Nucleus accumbens (tissue), 56 donors: ENCODE data around the gene DOCK9.

Source experiments
- DNase-seq, 56 donors: peaks; one replicate each; lab custom pipeline; 2025; lab: John Stamatoyannopoulos, UW

Gene DOCK9, protein sequence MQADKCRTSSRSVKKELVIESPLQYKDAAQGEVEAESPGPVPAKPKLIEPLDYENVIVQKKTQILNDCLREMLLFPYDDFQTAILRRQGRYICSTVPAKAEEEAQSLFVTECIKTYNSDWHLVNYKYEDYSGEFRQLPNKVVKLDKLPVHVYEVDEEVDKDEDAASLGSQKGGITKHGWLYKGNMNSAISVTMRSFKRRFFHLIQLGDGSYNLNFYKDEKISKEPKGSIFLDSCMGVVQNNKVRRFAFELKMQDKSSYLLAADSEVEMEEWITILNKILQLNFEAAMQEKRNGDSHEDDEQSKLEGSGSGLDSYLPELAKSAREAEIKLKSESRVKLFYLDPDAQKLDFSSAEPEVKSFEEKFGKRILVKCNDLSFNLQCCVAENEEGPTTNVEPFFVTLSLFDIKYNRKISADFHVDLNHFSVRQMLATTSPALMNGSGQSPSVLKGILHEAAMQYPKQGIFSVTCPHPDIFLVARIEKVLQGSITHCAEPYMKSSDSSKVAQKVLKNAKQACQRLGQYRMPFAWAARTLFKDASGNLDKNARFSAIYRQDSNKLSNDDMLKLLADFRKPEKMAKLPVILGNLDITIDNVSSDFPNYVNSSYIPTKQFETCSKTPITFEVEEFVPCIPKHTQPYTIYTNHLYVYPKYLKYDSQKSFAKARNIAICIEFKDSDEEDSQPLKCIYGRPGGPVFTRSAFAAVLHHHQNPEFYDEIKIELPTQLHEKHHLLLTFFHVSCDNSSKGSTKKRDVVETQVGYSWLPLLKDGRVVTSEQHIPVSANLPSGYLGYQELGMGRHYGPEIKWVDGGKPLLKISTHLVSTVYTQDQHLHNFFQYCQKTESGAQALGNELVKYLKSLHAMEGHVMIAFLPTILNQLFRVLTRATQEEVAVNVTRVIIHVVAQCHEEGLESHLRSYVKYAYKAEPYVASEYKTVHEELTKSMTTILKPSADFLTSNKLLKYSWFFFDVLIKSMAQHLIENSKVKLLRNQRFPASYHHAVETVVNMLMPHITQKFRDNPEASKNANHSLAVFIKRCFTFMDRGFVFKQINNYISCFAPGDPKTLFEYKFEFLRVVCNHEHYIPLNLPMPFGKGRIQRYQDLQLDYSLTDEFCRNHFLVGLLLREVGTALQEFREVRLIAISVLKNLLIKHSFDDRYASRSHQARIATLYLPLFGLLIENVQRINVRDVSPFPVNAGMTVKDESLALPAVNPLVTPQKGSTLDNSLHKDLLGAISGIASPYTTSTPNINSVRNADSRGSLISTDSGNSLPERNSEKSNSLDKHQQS (N-terminal part only)

DNA sequence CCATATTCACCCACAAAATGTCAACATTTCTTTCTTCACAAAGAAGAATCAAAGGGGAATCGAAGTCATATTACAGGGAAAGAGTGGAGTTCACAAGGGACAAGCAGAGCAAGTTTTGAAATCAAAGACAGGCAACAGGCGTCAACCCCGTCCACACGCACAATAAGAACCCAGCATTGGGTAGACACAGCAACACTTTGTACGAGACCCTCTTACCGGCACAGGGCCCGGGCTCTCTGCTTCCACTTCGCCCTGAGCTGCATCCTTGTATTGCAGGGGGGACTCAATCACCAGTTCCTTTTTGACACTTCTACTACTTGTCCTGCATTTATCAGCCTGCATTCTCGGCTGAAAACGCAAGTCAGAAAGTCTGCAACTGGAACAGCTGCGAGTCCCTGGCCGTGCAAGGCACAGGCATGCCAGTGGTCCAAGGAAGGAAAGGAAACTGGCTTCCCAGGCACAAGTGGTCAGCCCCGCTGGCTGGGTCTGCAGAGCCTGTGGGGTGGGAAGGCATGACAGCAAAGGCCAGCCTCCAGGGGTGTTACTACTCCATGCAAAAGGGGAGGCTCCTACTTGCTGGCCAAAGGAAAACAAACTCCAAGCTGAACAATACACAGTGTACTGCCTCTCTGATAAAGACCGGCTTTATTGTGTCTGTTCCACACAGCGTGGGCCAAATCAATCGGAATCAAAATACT, at the start of gene DOCK9:
DOCK9 (minus strand) TSS at position 497 of the 698 bp plus-strand sequence; CDS start at position 342, 155 bp downstream.
- DNase-seq, result peak in 54 of 56 donors; percentile 7 to 89 (median 74)

DNA sequence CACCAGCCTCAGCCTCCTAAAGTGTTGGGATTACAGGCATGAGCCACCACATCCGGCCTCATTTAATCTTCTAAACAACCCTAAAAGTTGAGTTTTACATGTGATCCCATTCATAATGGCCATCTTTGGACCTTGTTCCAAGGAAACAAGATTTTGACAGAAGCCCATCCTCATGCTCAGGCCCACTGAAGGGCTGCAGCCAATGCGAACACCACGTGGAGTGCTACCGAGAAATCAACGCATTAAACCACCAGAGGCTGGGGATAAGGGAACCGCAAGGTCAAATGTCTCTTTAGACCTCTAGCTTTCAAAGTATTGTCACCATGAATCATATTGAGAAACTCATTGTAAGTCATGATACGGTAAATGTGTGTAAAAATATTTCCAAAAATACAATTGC, 49.4 kb upstream of the DOCK9 start:
- DNase-seq, result no peak

DNA sequence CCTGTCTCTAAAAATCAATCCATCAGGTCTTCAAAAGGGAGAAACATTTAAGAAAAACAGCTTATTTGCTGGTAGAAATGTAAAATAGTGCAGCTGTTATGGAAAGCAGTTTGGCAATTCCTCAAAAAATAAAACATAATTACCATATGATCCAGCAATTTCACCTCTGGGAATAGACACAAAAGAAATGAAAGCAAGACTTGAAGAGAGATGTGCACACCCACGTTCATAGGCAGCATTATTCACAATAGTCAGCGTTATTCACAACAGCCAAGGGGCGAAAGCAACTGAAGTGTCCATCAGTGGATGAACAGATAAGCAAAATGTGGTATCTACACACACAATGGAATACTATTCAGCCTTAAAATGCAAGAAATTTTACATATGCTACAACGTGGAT, 45.1 kb upstream of the DOCK9 start:
- DNase-seq, result no peak

DNA sequence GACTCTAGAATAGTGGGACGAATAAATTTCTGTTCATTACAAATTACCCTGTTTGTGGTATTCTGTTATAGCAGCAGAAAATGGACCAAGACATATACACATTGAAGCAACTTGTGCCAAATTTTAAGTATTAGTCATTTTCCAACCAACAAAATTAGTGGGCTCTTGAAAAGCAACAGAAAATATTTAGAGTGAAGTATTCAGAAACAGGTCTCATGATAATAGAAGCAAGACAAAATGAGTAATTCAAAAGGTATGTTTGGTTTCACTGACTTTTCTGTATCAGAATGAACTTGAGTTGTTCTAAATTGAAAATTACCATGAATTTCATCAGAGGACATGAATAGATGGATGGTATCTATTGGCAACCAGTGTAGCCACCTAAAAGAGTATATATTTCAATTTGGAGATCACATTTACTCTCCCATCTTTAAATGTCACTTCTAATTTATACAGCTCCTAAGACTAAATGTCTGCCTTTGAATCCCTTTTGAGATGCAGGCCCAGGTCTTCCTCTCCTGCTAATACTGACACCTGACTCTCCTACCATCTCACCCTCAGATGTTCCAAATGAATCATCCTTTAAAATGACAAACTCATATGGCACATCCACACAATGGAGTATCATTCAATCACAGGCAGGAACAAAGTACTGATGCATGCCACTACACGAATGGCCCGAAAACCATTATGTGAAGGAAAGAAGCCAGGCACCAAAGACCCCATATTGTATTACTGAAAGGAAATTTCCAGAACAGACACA, 40.7 kb upstream of the DOCK9 start:
- no peak for DNase-seq

DNA sequence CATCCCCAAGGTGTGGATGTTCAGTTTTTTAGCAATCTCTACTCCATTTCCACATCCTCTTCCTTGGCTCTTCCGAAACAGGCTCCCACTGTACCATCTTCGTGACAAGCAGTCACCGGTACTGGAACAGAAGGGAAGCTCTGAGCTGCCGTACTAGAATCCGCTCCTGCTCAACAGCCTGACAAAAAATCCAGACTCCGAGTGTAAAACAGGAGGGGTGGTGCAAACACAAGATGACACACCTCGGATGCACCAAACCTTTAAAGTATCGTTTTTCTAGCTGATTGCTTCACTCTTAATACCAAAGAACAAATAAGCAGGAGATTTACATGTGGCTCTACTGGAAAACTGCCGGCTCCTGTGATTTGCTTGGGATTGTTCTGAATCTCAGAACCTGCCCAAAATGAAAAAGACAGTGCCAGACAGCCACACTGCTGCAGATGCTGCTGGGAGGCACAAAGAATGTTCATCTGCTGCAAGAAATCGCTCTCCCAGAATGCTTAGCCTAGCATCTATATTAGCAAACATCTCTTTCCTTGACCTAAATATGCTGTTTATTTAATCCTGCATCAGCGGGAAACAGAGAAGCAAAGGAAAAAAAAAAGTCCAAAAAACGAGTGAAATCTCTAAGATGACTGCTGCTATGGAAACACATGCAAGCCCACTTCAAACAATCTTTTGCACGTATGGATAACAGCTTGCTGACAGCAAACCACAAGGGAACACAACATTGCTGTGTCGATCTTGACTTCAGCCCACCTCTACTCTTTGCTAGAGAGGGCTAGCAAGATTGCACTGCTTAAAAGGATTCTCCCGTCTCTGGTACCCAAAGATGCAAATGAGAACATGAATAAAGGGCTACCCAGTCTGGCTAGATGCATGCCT, 38.0 kb upstream of the DOCK9 start:
- DNase-seq, result peak in 26 of 56 donors; percentile 4 to 65 (median 38)

DNA sequence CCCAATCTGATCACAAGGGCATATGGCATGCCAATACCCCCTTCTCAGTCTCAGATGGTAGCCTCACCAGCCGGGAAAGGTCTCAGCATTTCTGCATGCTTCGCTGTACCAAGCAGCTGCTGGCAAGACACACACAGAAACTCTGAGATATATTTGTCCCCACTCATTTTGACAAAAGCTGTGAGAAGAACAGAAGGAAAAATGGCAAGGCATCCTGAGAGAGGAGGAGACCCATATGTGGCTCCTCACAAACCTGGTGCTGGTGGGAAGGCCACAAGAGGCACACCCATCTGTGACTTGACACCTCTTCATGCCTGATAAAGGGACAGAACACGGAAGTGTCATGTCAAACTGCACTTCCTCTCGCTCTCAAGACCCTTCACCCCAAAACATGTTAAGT, 36.7 kb upstream of the DOCK9 start:
- peak in 6 of 56 donors; percentile 6 to 54 (median 10) for DNase-seq

DNA sequence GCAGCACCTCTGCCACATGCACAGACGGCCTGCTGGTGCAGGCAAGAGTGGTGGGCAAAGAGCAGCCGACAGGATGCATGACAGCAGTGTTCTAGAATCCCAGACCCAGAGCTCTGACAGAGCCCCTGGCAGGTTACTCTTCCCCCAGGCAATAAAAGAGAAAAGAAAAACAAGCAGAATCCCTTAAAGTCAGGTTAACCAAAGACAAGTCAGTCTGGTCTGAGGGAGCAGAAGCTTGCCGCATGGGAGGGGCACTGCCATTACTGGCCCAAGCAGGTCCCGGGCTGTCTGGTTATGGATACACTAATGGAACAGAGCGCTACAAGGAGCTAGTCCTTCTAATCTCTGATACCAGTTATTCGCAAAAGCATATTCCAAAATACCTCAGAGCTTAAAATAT, 36.1 kb upstream of the DOCK9 start:
- DNase-seq, result no peak

DNA sequence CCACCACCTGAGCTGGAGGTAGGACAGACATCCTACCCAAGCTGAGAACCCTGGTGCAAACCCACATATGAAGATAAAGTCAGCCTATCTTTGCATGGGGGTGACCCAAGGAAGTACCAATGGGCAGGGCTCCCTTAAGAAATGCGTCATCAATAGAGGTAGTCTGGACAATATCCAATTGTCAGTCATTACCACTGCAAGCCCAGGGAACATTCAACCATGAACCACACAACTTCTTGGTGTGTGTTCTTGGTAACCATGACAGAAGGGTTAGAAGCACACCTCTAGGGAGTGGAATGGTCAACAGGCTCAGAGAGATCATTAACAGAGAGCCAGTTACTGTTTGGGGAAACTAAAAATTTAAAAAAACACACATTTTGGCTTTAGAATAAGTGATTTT, 34.7 kb upstream of the DOCK9 start:
- DNase-seq, result no peak

DNA sequence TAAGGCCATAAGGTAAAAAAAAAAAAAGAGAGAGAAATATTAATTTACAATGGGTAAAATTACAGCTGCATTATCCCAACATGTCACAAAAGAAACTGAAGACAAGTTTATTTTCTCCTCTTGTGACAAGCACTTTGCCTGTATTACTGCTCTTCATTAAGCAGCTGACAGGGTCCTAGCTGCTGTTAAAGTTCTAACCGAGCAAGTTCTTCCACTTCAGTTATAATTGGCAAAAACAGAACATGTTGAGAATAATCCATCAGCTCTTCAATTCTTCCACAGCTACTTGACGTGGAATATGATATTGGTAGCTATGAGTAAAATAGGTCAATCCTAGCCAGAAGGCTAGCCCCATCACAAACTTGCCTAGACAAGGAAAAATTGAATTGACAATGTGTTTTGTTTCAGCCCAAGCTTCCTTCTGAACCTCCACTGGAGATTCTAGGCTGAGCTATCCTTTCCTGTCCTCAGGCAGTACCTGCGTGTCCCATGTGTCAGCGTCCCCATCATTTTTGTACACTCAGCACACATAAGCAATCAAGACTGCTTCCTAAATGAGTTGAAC, 32.2 kb upstream of the DOCK9 start:
- DNase-seq, result no peak

DNA sequence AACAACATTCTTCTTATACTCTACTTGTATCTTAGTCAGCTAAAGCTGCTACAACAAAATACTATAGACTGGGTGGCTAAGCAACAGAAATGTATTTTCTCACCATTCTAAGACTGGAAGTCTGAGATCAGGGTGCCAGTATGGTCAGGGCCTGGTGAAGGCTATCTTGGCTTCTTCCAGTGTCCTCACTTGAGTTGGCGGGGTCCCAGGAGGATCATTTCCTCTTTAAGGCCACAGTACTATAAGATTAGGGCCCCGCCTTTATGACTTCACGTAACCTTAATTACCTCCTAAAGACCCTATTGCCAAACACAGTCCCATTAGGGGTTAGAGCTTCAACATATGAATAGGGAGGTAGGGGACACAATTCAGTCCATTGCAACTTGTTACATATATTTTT, 30.7 kb upstream of the DOCK9 start:
- no peak for DNase-seq

DNA sequence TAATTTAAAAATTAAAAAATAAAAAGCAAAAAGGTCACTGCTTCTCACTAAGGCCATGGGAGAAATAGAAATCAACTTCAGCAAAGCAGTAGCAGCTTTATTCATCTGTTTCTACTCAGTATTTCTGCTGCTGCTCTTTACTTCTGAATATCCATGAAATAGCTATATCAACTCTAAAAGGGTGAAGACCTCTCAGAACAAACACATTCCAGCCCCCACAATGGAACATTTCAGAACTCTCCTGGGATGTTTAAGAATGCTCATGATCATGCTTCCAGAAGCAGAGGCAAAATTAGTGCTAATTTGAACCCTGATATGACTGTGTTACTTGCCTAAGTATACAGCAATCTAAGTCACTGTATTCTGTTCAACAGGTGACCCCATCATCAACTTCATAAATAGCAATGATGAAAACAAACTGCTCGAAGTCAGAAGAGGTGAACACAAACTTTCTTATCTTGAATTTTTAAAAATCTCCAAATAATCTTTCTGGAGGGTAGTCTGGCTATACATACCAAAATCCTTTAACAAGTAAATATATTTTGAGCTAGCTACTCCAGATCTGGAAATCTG, 29.6 kb upstream of the DOCK9 start:
- no peak for DNase-seq

DNA sequence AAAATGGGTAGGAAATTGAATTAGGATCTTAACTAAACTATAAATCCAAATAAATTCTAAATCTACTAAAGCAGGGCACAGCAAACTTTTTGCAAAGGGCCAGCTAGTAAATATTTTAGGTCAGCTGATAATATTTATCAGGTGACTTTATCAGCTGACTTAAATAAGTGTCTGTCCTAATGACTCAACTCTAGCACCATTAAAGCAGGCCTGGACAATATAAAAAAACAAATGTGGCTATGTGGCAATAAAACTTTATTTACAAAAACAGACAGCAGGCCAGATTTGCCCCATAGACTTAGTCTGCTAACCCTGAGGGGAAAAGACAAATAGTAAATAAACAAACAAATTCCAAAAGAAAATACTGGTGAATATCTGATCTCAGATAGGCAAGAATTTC, 27.7 kb upstream of the DOCK9 start:
- no peak for DNase-seq

DNA sequence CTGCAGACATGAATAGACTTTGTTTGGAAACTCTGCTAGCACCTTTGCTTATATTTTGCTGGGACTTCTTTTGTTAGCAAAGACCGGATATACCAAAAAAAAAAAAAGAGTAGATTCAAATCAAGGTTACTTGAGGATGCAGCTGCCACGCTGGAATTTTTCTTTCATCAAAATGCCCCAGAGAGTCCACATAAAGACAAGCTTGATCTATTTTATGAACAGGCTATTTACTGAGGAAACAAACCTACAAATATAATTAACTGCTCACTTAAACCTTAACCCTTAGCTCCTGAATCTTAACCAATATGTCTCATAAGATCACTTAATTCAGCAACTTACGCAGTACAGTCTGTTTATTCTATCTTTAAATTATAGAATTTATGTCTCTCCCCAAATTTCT, 27.1 kb upstream of the DOCK9 start:
- no peak for DNase-seq

DNA sequence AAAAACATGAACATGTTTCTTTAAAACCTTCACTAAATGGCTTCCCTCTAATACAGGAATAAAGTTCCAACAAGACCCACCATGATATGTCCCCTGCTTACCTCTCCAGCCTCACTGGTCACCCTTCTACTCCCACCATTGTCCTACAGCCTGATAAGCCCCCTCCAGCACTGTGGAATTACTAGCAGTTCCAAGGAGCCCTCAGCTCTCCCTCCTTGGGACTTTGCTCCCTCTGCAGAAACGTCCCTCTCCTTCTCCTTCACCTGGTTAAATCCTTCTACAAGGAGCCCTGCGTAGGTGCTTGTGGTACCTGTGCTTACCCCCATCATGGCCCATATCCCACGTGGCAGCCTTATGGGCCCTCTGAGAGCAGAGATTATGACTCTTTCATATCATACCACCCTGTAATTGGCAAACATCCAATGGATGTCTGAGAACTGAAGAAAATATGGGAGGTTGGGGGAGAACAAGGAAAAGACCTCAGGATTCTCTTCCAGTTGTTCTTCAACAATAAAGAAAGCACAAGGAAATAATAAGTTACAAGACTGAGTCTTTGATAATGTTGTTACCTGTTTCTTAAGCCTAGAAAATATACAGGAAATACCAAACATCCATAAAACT, 26.1 kb upstream of the DOCK9 start:
- DNase-seq, result no peak

DNA sequence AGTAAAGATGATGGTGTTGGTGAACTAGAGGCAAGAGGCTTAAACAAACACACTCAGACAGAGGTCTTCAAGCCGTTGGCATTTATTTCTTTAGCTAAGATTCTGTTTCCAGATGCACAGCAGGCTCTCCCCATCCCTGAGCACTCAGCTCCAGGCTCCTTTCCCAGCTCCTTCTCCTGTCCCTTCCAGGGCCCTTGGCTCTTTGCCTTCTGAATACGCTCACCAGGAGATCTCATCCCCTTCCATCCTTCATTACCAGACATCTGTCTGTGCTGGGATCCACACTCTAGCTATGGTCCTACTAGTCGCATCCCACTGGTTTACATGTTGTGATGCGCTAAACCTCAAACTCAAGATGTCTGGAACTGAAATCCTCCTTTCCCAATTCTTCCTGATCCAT, 25.3 kb upstream of the DOCK9 start:
- DNase-seq, result no peak

DNA sequence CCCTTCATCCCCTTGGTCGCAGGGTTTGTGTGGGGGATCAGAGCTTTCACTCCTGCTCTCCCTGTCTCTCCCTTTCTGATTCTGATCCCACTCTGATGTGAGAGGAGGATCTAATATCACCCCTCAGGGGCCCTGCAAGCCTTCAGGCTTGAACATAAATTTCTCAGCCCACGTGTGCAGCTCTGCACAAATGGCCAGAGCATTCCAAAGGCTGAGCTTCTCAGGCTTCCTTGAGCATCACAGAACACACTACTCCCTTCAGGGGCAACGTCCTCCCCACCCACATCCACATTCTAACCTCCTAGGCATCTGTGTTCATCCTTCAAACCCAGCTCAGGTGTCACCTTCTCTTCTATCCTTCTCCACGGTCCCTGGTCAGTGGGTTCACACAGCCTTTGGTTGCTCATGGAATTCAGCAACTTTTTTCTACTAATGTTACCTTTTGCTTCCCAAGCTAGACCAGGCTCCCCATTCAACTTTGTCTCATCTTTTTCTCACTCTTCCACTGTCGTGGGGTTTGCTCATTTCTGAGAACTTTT, 24.4 kb upstream of the DOCK9 start:
- no peak for DNase-seq

DNA sequence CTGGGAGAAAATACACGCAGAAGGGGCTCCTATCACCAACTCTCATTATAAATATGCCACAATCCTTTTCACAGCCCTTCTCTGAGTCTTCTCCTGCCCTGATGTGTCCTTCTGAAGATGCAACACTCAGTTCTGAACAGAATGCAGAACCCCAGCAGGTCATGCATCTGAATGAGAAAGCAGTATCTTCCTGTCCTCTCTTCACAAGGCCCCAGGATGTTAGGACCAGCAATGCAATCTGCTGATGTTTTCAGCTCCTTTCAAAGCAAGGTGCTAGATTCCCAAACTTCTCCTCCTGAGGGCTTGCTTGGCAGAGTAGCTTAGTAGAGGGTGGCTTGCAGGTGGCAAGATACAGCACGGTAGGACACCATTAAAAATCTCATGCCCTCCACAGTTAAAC, 22.3 kb upstream of the DOCK9 start:
- DNase-seq, result no peak
